Stimulated activated CD4-positive, alpha-beta T cell treated with anti-CD3 and anti-CD28 coated beads, Interleukin-4, amount 100 ng/mL, for 48 hours (primary cell): ENCODE data around the gene NR4A3.
"Not testable (repeated sequence)": the region's sequence is repeated elsewhere in the genome, so short reads cannot be mapped to it uniquely, and the experiment has no call there.

Experiments used
- DNase-seq, 2 donors: peaks; one replicate each; pipeline ENCODE4 v3.0.0-alpha.2; 2020; ENCODE audit warnings: low read depth in 2 of 2

NR4A3 gene

DNA sequence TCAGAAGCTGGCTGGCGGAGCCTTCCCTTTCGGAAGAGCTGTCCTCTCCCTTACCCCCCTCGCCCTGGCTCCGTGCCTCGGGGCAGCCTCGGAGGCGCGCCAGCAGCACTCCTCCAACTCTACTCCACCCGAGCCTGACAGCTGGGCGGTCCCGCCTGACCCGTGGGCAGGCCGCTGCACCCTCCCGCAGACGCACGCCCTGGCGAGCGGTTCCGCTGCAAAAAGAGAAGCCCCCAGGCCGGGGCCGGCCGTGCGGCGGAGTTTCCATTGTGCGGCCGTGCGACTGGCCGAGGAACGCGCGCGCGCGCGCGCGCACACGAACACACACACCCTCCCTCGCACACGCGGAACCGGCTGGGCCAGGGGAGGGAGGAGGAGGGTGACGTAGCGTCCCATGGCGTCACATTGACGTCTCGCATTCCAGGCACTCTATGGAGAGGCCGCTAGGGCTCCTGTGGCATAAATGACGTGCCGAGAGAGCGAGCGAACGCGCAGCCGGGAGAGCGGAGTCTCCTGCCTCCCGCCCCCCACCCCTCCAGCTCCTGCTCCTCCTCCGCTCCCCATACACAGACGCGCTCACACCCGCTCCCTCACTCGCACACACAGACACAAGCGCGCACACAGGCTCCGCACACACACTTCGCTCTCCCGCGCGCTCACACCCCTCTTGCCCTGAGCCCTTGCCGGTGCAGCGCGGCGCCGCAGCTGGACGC lies at the start of gene NR4A3:
TSS of gene NR4A3 (plus strand) at position 490 of the 713 bp plus-strand sequence. CDS start 6,158 bp downstream, outside the sequence.
- peak; percentile 72 to 78 for DNase-seq

DNA sequence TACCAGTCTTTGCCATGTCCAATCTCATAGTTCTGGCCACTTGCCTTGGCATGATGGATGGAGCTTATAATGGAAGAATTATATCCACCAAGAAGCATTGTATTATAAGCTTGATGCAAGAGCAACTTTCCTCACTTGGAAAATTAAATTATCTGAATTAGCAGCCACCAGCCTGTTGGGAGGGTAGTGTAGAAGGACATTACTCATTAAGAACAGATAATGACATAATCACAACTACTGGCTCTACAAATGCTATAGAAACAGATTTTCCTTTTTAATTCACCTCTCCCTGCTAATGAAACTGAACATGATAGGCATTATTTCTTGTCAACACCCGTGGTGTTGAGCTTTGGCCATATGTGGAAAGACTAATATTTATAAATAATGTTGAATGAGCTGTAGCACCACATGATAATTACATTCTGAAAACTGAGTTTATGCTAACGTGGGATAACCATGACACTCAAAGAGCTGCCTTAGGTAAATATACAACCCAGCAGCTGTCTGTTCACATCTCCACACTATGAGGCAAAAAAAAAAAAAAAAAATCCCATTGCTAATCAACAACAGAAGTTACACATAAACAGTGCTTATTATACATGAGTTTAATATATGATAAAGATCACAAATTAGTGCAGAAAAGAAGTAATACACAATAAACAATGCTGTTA lies 48.1 kb upstream of the NR4A3 start:
- no peak for DNase-seq

DNA sequence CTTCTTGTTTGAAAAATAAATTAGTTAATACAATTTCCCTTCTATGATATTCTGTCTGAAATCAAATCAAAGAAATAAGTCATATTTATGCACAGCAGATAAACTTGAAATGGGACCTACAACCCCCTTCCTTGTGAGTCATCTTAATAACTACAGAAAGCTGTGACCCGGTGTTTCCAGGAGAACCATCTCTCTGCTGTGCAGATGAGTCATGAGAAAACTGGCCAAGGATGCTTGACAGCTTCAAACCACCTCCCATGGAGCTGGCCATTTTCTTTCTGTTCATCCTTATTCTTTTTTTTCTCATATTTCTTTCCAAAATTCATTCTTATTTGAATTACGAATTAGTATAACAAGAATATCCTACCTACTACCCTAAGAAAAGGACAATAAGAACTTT lies 43.4 kb upstream of the NR4A3 start:
- peak in 1 of 2 donors; percentile 29 for DNase-seq

DNA sequence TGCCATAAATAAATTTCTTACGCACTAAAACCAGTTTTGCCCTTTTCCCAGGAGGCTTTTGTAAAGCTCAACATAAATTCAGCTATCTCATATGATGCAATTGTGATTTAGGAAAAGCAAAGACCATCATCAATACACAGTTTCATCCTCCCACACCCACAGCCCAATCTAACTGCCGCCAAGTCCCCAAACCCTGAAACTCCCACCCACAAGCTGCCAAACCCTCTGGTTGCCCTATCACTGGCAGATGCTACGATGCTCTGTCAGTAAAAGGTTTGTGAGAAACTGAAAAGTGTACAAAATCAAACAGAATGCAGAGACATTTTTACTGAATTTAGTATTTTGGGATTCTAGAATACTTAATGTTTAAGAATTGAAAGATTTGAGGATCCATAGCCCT lies 42.8 kb upstream of the NR4A3 start:
- DNase-seq = no peak

DNA sequence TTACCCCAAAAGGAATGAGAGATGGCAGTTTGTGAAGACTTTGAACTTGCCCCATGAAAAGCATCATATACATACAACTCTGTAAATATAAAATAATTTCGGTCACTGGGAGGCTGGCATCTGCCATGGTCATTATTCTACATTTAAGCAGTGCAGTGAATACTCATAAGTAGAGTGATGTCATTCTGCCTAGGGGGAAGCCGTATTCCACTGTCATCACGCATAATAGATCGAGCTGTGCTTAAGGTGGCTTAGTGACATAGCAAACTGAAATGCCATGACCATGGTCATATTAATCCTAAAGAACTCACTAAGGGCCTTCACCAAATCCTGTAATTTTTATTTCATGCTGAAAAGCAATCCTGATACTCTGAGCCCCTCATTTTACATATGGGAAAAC lies 42.4 kb upstream of the NR4A3 start:
- DNase-seq = no peak

DNA sequence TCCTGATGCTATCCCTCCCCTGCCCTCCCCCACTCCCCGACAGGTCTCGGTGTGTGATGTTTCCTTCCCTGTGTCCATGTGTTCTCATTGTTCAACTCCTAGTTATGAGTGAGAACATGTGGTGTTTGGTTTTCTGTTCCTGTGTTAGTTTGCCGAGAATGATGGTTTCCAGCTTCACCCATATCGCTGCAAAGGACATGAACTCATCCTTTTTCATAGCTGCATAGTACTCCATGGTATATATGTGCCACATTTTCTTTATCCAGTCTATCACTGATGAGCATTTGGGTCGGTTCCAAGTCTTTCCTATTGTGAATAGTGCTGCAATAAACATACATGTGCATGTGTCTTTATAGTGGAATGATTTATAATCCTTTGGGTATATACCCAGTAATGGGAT lies 39.3 kb upstream of the NR4A3 start:
- DNase-seq = not testable (repeated sequence)

DNA sequence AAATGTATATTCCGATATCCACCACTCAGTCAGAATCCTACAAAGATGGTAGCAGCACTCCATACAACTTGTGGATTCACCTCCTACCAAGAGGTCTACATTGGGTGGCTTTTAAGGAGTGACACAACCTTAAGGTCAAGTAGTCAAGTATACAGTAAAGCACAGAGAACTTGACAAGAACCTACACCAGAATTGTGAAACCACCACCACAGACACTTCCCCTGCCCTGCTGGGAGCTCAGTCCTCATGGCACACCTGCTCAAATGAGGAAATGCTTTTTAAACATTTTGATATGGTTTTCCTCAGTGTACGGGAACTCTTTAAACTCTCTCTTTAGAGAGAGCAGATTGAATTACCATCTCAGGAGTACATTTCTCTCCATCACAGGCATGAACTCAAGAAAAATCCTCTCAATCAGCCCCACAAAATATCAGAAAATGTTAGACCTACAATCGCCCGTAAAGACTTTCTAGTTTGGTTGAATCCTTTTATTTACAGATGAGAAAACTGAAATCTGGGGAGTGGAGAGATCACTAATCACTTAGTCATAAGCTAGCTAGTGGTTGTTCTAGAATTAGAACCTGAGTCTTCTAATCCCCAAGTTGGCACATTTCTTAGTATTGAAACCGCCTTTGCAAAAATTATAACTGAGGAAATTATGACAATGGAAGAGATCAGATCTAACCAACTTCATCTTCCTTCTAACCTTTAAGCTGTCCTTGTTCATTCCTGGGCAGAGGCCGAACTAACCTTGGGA lies 38.5 kb upstream of the NR4A3 start:
- no peak for DNase-seq

DNA sequence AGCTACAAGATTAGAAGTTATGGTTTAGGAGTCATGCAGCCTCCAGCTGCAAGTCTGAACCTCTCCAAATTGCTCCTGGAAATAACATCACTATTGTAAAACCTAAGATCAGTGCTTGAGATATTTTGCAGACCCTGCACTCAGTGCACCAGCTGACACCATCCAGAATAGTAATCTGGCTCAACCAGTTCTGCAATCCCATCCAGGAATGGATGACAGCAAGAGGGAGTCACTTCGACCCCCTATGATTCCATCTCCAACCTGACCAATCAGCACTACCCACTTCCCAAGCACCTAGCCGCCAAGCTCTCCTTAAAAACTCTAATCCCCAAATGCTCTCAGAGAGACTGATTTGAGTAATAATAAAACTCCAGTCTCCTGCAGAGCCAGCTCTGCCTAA lies 37.9 kb upstream of the NR4A3 start:
- DNase-seq = no peak

DNA sequence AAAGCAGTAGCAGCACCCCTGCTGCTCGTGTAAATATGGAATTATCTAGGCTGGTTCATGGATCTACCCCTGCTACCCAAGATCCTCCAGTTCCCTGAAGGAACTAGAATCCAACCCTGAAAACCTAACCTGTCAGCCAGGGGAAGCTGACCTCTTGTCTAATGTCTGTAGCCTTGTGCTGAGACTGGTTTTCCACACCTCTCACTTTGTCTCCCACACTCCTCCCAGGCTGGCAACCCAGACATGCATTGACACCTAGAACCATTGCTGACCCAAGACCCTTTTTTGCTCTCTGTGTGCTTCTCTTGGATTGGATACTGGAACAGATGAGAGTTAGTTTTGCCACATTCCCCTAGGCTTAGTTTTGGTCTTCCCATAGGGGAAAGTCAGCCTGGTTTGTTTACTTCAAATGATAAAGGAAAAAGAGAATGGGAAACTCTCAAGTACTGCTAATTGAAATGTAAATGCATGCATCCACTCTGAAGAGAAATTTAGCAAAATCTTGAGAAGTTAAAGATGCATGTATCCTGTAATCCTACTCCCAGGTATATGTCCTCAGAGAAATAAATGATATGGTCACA lies 36.6 kb upstream of the NR4A3 start:
- no peak for DNase-seq

DNA sequence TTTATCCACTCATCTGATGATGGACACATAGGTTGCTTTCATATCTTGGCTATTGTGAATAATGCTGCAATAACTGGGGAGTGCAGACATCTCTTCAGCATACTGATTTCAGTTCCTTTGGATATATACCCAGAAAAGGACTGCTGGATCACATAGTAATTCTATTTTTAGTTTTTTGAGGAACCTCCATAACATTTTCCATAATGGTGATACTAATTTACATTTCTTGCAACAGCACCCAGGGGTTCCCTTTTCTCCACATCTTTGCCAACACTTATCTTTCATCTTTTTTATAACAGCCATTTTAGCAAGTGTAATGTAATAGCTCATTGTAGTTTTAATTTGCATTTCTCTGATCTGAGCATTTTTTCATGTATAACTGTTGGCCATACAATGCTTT lies 34.1 kb upstream of the NR4A3 start:
- DNase-seq = no peak

DNA sequence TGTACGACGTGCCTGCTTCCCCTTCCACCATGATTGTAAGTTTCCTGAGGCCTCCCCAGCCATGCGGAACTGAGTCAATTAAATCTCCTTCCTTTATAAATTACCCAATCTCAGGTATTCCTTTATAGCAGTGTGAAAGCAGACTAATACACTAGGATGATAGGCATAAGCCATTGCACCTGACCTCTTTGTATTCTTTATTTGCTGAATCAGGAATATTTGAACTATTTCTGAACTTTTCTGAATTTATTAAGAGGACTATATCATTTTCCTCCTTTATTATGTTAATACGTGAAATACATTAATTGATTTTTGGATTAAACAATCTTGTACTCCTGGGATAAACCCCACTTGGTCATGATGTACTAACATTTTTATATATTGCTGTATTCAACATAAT lies 28.2 kb upstream of the NR4A3 start:
- DNase-seq = no peak

DNA sequence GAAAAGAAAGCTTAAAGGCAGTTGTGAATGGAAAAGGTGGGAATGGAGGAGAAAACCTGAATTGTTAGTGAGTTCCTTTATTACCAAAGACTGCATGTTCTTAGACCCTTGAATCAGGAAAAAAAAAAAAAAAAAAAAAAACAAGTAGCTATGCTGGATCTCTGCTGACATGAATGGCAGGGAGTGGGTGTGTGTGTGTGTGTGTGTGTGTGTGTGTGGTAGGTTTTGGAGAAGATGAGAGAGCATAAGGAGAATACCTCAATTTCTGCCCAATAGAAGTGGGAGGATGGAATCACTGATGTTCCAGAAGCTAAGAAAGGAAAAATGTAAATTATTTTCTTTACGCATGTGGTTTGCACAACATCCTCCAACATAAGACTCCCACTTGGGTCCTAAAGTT lies 25.5 kb upstream of the NR4A3 start:
- DNase-seq = no peak

DNA sequence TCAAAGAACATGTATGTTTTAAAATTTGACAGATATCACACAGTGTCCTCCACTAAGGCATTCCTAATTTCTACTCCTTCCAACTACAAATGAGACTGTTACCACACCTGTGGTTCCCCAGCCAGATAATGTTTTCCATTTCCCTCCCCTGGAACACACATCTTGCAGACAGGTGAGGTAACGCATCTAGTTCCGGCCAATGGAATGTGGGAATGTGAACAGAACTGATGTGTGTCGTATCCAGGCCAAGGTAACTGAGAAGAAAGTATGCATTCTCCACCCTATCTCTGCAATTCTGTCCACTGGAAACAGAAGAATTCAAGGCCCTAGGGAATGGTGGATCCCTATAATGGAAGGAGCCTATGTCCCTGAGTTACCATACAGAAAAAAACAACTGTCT lies 19.9 kb upstream of the NR4A3 start:
- DNase-seq = no peak

DNA sequence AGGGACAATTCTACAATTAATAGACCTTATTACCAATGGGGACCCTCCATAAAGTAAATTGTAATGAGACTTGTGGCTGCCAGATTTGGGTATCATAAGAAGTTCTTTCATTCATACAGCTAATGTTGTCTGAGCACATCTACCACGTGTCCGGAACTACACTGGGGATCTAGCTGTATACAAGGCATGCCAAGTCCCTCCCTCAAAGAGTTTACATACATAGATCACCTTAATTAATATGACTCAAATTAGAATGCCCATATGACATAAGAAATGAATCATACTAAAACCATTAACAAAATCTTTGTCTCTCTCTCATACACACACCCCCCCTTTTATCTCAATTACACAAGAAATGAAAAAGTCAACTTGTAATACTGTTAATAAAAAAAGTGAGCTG lies 18.0 kb upstream of the NR4A3 start:
- no peak for DNase-seq

DNA sequence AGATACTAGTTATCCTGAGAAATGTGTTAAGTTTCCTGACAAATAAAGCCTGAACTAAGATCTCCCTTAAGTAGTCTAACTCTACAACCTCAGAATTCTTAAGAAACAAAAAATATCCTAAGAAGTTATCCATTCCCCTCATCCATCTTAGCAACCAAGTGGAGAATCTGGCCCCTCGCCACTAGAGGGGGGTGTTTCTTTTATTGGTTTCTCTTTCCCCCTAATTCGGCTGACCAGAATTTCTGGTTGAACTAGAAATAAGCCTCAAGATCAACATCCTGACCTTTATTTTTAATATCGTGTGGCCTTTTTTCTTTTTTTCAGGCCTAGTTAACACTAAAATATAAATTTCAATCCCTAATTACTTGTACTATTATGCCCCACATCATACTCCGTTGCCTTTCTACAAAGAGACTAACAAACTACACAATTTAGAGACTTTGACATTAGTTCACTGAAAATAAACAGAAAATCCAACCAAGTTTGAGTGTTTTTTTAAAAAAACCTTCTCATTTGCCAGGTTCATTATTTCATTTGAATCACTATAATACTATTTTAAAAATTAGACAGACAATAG lies 14.3 kb upstream of the NR4A3 start:
- peak; percentile 47 to 50 for DNase-seq

DNA sequence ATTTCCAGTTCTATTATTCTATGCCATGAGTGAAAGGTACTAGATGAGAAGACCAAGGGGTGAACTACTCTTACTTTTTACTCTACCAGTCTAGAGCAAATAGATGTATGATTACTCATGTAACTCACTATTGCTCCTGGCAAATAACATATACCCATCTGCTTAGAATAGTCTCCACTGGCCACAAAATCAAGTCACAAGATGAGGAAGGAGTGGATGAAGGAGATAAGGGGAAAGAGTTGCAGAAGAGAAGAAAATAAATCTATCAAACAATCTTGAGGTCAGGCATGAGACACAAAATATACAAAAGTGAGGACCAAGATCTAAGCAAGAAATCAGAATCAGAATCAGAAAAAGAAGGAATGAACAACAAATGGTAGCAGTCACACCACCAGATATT lies 13.7 kb upstream of the NR4A3 start:
- no peak for DNase-seq

DNA sequence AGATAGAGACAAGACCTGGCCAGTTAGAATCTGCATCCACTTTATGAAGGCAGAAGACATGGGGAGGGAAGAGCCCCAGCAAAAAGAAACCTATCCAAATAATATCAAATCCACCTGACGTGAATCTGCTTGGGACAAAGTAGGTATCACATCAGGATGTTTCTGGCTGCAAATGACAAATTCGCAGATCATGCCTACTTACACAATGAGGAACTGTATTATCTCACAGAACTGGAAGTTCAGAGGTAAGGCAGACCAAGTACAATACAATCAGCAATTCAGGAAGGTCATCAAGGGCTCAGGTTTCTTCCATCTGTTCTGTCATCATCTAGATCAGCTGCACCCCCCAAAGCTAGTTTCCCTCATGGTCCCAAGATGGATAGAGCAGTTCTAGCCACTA lies 13.2 kb upstream of the NR4A3 start:
- no peak for DNase-seq

DNA sequence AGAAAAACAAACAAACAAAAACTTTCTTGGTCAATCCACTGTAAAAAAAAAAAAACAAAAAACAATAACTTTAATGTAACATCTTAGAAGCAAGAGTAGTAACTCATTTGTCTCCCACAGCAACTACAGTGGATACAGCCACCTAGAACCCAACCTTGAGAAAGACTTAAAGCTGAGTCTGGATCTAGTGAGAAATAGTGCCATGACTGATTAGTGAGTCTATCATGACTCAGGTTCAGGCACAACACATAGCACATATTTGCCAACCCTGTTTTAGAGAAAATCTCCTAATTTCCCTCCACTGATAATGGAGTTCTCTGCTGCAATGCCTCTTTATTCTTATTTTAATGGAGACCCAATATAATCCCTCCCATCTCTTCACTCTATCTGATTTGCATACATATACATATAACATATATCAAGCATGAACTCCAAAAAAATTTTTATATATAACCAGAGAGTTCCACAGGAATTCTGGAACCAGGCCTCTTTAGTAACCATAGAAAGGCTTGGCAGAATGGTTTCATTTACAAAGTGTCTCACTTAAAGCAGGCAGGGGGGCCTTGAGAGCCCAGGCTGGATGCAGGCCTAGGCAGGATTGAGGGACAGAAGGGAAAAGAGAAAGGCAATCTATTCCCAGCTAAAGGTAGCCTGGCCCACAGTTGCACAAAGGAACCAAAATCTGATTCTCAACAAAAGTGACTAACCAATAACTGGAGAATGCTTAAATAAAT lies 11.9 kb upstream of the NR4A3 start:
- no peak for DNase-seq

DNA sequence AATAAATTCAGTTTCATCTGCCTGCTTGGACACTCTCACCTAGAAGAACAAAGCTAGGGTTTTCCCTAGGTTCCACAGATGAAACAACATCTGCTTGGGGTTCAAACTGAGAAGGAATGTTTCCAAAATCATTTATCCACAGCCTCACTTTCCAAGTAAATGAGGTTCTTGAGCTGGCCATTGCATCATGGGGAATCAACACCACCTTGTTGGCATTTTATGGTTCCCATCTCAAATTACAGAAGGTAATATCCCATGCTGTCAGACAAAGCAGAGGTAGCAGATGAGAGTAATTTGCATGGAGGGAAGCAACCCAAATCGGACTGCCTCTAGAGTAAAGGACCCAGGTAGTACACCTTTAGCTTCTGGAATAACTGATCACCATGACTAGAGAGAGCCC lies 10.5 kb upstream of the NR4A3 start:
- no peak for DNase-seq

DNA sequence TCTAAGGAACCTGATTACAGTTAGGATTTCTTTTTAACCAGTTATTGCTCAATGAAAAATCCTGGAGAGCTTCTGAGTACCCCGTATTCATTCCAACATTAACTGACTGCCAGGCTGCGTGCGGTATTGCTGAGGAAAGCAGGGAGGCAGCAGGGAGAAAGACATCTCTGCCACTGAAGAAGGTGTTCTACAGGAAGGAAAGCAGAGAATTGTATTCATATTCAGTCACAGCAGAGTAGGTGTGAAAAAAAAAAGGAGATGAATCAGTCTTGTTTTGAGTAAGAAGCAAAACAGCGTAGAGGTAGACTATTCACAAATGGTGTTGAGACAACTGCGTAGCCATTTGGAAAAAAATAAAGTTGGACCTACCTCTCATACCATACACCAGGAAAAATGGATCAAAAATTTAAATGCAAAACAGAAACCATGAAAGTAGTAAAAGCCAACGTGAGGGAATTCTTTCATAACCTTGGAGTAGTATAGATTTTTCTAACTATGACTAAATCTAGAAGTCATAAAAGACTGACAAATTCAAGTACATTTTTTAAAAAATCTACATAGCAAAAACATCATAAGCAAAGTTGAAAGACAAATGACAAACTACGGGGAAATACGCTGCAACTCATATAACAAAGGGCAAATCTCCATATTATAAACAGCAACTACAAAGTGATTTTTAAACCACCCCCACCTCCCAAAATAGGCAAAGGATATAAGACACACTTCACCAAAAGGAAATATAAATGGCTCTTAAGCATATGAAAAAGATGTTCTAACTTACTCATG lies 9.9 kb upstream of the NR4A3 start:
- no peak for DNase-seq

DNA sequence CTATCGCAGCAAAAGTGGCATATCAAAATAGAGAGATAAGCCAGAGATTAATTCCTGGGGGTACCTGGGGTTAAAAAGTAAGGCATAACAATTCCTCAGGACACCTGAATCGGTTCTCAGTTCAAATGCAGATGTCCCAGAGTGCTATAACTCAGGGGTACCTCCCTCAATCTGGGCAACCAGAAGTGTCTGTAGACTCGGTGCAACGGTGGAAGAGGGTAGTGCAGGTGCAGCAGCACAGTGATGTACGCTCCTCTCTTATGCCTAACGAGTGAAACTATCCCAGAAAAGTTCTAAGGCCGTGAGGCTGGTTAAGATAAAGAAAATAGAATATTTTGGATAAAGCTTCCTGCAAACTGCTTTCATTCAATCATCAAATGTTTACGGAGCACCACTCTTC lies 7.9 kb upstream of the NR4A3 start:
- DNase-seq = no peak
